Lower leg skin (tissue), 3 donors: ENCODE measurements around the gene SHISA7.

Experiments used
- POLR2A ChIP-seq, 2 donors: fragments of 450-650 bp; IDR thresholded peaks; one replicate each; pipeline ENCODE4 v1.6.1; 2016 to 2017; ENCODE audit warnings: antibody characterized with exemption in 2 of 2, mild to moderate bottlenecking in 1 of 2, moderate library complexity in 1 of 2
- TF ChIP-seq, protein P1 (sequence below), 3 donors: fragments of 450-650 bp; IDR thresholded peaks; one replicate each; pipeline ENCODE4 v1.5.1; 2016; ENCODE audit warnings: antibody characterized with exemption in 3 of 3, mild to moderate bottlenecking in 3 of 3, moderate library complexity in 2 of 3

DNA sequence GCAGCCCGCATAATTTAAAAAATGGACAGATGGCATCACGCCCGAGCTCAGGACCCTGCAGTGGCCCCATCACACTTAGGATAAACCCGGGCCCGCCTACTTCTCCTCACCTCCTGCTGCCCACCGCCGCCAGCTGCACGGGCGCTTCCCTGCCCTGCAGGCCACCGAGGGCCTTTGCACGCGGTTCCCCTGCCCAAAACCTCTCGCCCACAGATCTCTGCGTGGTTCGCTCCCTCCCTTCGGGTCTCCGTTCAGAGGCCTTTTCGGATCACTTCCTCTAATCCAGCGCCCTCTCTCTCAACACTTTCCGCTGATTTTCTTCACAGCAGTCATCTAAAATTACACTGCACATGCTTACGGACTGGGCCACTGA lies 1.8 kb downstream of the SHISA7 start:
- TF ChIP-seq, protein P1, sequence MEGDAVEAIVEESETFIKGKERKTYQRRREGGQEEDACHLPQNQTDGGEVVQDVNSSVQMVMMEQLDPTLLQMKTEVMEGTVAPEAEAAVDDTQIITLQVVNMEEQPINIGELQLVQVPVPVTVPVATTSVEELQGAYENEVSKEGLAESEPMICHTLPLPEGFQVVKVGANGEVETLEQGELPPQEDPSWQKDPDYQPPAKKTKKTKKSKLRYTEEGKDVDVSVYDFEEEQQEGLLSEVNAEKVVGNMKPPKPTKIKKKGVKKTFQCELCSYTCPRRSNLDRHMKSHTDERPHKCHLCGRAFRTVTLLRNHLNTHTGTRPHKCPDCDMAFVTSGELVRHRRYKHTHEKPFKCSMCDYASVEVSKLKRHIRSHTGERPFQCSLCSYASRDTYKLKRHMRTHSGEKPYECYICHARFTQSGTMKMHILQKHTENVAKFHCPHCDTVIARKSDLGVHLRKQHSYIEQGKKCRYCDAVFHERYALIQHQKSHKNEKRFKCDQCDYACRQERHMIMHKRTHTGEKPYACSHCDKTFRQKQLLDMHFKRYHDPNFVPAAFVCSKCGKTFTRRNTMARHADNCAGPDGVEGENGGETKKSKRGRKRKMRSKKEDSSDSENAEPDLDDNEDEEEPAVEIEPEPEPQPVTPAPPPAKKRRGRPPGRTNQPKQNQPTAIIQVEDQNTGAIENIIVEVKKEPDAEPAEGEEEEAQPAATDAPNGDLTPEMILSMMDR (IDR thresholded peaks at IDR 0.05): no peak
- TF ChIP-seq POLR2A (IDR thresholded peaks at IDR 0.05): no peak
